VCaP (cell line): ENCODE data around the gene ENC1.

Experiments
- H3K27ac ChIP-seq: fragments of 450-650 bp; 2 replicates; pipeline ENCODE4 v1.5.1; 2017
- CTCF ChIP-seq: fragments of 450-650 bp; conservative IDR thresholded peaks from 2 replicates; pipeline ENCODE4 v1.5.1; 2017; ENCODE audit warnings: mild to moderate bottlenecking, moderate library complexity

The ENC1 gene

GRCh38 chr5:74664551-74664950 is 24.0 kb upstream of the ENC1 start:
- no peak for TF ChIP-seq CTCF

GRCh38 chr5:74660873-74661272 is 20.3 kb upstream of the ENC1 start:
- no peak for TF ChIP-seq CTCF

More at GRCh38 chr5:74664551-74664950, 24.0 kb upstream of the ENC1 start:
- no peak overlapping the region for H3K27ac ChIP-seq

GRCh38 chr5:74660140-74660539 is 19.6 kb upstream of the ENC1 start:
- no peak for TF ChIP-seq CTCF
- H3K27ac ChIP-seq, result no peak overlapping the region

More at GRCh38 chr5:74660873-74661272, 20.3 kb upstream of the ENC1 start:
- no peak overlapping the region for H3K27ac ChIP-seq

- no peak overlapping the region for H3K27ac ChIP-seq
- TF ChIP-seq CTCF, result no peak
Measured at GRCh38 chr5:74659172-74659571, 18.6 kb upstream of the ENC1 start.

- no peak overlapping the region for H3K27ac ChIP-seq
- no peak for TF ChIP-seq CTCF
Measured at GRCh38 chr5:74657165-74657564, 16.6 kb upstream of the ENC1 start.

GRCh38 chr5:74655716-74656115 is 15.2 kb upstream of the ENC1 start:
- no peak overlapping the region for H3K27ac ChIP-seq
- TF ChIP-seq CTCF, result no peak

- TF ChIP-seq CTCF, result no peak
- H3K27ac ChIP-seq, result no peak overlapping the region
Measured at GRCh38 chr5:74655206-74655605, 14.7 kb upstream of the ENC1 start.

GRCh38 chr5:74653991-74654390 is 13.5 kb upstream of the ENC1 start:
- no peak for TF ChIP-seq CTCF
- no peak overlapping the region for H3K27ac ChIP-seq
